WTC11 (cell line): Measurements from ENCODE around the gene EWSR1. TPM values are rescaled to one million over a fixed set of nuclear protein-coding genes. Genes with fewer than 3 reads are reported as not detected.
A peak's percentile ranks its signal among the peaks of the same experiment; 100 is the strongest.

Experiments
- ATAC-seq: fragments of 200-7000 bp; cut with Tn5 transposase; 2 replicates; pipeline ENCODE4 v1.10.0; 2021; ENCODE audit warnings: mild to moderate bottlenecking, moderate library complexity
- CTCF ChIA-PET: fragments of 300-600 bp; sonication (Branson Sonifier 250); formaldehyde crosslinking; loops from one replicate; lab custom pipeline; 2021; ENCODE audit warnings: antibody characterized with exemption; lab: Charles Lee
- POLR2A ChIA-PET: fragments of 350-600 bp; sonication (Branson Sonifier 250); formaldehyde crosslinking; loops from one replicate; lab custom pipeline; 2021; ENCODE audit warnings: antibody characterized with exemption; lab: Charles Lee
- DNase-seq: peaks from one replicate; pipeline ENCODE4 v3.0.0; 2021; ENCODE audit warnings: low spot score
- H3K27ac Mint-ChIP-seq: 2 replicates; pipeline ENCODE4 v1.8.0; 2021; ENCODE audit warnings: mixed read lengths
- H3K27me3 Mint-ChIP-seq: 2 replicates; pipeline ENCODE4 v1.8.0; 2021; ENCODE audit warnings: low read depth, mild to moderate bottlenecking, moderate library complexity, mixed read lengths
- H3K36me3 Mint-ChIP-seq: 2 replicates; pipeline ENCODE4 v1.8.0; 2021; ENCODE audit warnings: mixed read lengths
- H3K4me1 Mint-ChIP-seq: 2 replicates; pipeline ENCODE4 v1.8.0; 2022; ENCODE audit warnings: mixed read lengths
- H3K4me3 Mint-ChIP-seq: 2 replicates; pipeline ENCODE4 v1.8.0; 2021; ENCODE audit warnings: mild to moderate bottlenecking, moderate library complexity, mixed read lengths
- H3K9me3 Mint-ChIP-seq: 2 replicates; pipeline ENCODE4 v1.8.0; 2021; ENCODE audit warnings: mixed read lengths
- ELF4 ChIP-seq: sonication (generic); formaldehyde crosslinking; IDR thresholded peaks from 2 replicates; pipeline ENCODE4 v1.8.1; 2022; ENCODE audit warnings: low read depth, mild to moderate bottlenecking, moderate library complexity, missing genetic modification reagents
- FOXJ3 ChIP-seq: sonication (generic); formaldehyde crosslinking; IDR thresholded peaks from 2 replicates; pipeline ENCODE4 v1.9.0; 2021; ENCODE audit warnings: missing genetic modification reagents, mild to moderate bottlenecking, borderline replicate concordance
- MXD4 ChIP-seq: fragments of 250-450 bp; sonication (Bioruptor Pico); IDR thresholded peaks from 2 replicates; pipeline ENCODE4 v1.8.0; 2021; ENCODE audit warnings: mild to moderate bottlenecking, moderate library complexity, borderline replicate concordance
- NR3C1 ChIP-seq: sonication (generic); formaldehyde crosslinking; conservative IDR thresholded peaks from 2 replicates; pipeline ENCODE4 v1.8.1; 2023; ENCODE audit warnings: low read depth, mild to moderate bottlenecking, missing genetic modification reagents
- PRRX2 ChIP-seq: fragments of 250-450 bp; sonication (Bioruptor Pico); IDR thresholded peaks from 2 replicates; pipeline ENCODE4 v1.8.0; 2021; ENCODE audit warnings: mild to moderate bottlenecking
- SMAD4 ChIP-seq: sonication (generic); formaldehyde crosslinking; IDR thresholded peaks from 2 replicates; pipeline ENCODE4 v1.8.0; 2022; ENCODE audit warnings: mild to moderate bottlenecking, missing genetic modification reagents
- TEAD4 ChIP-seq: sonication (generic); formaldehyde crosslinking; IDR thresholded peaks from 2 replicates; pipeline ENCODE4 v1.8.0; 2022; ENCODE audit warnings: mild to moderate bottlenecking, missing genetic modification reagents
- ZNF317 ChIP-seq: sonication (generic); formaldehyde crosslinking; IDR thresholded peaks from 2 replicates; pipeline ENCODE4 v1.8.1; 2023; ENCODE audit warnings: low read depth, mild to moderate bottlenecking, moderate library complexity, missing genetic modification reagents, borderline replicate concordance
- total RNA-seq: library from RNA; stranded (reverse); gene quantifications from 3 replicates; pipeline ENCODE4 v1.2.3, GENCODE V29; 2021
- TF ChIP-seq, protein P1 (sequence below): sonication (generic); formaldehyde crosslinking; IDR thresholded peaks from 2 replicates; pipeline ENCODE4 v1.8.1; 2023; ENCODE audit warnings: mild to moderate bottlenecking, missing genetic modification reagents
- TF ChIP-seq, protein P2 (sequence below): sonication (generic); formaldehyde crosslinking; IDR thresholded peaks from 2 replicates; pipeline ENCODE4 v1.8.0; 2023; ENCODE audit warnings: mild to moderate bottlenecking, missing genetic modification reagents
- TF ChIP-seq, protein P3 (sequence below): sonication (generic); formaldehyde crosslinking; IDR thresholded peaks from 2 replicates; pipeline ENCODE4 v1.8.0; 2022; ENCODE audit warnings: mild to moderate bottlenecking, missing genetic modification reagents
- TF ChIP-seq, protein P4 (sequence below): sonication (generic); formaldehyde crosslinking; IDR thresholded peaks from 2 replicates; pipeline ENCODE4 v1.8.1; 2023; ENCODE audit warnings: mild to moderate bottlenecking, moderate library complexity, missing genetic modification reagents

EWSR1 gene
- total RNA-seq, 1 experiment from 2014 or later, result 377 TPM

DNA sequence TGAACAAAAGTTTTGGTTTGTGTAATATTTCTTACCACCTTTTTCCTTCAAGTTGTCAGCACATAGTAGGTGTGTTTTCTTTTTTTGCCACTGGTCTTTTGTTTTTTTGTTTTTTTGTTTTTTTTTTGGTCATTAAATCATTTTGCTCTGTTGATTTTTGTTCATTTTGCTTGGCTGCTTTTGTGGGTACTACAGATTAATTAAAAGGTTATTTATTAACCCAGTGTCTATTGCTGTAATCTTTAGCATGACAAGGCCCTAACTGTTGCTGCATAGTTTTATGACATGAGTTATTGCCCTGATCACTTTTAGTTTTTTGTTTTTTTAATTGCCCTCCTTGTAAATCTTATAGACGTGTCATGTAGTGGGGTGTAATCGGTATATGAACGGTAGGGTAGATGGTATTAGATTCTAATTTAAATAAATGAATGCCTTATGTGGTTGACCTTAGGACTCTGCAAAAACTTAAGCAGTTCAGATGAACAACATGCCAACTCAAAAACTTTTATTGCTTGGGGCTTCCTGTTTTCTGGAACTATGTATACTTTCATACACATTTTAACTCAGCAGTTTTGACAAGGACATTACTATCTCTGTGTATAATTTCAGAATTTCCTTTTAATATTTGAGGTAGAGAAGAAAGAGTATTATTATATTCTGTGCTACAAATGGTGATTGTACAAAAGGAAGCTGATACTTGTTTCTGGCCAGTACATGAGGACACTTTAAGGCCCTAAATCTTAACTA, 7.9 kb downstream of the EWSR1 start (continued):
- TF ChIP-seq, protein P1, sequence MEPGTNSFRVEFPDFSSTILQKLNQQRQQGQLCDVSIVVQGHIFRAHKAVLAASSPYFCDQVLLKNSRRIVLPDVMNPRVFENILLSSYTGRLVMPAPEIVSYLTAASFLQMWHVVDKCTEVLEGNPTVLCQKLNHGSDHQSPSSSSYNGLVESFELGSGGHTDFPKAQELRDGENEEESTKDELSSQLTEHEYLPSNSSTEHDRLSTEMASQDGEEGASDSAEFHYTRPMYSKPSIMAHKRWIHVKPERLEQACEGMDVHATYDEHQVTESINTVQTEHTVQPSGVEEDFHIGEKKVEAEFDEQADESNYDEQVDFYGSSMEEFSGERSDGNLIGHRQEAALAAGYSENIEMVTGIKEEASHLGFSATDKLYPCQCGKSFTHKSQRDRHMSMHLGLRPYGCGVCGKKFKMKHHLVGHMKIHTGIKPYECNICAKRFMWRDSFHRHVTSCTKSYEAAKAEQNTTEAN (CRISPR knock-in tag), result no peak

DNA sequence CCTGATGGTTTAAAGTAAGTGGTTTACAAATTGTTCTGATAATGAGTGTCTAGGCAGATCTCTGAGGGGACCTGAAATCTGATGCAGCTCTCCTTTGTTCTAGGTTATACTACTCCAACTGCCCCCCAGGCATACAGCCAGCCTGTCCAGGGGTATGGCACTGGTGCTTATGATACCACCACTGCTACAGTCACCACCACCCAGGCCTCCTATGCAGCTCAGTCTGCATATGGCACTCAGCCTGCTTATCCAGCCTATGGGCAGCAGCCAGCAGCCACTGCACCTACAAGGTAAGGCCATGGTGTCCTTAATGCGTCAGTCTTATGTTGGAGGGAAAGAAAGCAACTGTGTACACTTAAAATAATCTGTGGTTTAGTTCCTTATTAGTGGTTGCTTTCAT, 9.9 kb downstream of the EWSR1 start:
- Mint-ChIP-seq H3K27ac (peak overlapping the region; percentile 61; the same call in 1 of the 2 replicates), H3K36me3 (peaks cover 98% of the 10 kb centered on the region), H3K4me3 (no peak overlapping the region), H3K27me3 (no peaks in the 10 kb centered on the region), H3K9me3 (no peaks in the 10 kb centered on the region), H3K4me1 (peaks cover 4% of the 10 kb centered on the region; the same call in 1 of the 2 replicates)
- TF ChIP-seq TEAD4 (CRISPR knock-in tag), result no peak
- TF ChIP-seq, protein P2, sequence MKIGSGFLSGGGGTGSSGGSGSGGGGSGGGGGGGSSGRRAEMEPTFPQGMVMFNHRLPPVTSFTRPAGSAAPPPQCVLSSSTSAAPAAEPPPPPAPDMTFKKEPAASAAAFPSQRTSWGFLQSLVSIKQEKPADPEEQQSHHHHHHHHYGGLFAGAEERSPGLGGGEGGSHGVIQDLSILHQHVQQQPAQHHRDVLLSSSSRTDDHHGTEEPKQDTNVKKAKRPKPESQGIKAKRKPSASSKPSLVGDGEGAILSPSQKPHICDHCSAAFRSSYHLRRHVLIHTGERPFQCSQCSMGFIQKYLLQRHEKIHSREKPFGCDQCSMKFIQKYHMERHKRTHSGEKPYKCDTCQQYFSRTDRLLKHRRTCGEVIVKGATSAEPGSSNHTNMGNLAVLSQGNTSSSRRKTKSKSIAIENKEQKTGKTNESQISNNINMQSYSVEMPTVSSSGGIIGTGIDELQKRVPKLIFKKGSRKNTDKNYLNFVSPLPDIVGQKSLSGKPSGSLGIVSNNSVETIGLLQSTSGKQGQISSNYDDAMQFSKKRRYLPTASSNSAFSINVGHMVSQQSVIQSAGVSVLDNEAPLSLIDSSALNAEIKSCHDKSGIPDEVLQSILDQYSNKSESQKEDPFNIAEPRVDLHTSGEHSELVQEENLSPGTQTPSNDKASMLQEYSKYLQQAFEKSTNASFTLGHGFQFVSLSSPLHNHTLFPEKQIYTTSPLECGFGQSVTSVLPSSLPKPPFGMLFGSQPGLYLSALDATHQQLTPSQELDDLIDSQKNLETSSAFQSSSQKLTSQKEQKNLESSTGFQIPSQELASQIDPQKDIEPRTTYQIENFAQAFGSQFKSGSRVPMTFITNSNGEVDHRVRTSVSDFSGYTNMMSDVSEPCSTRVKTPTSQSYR (CRISPR knock-in tag), result no peak
- TF ChIP-seq, protein P3, sequence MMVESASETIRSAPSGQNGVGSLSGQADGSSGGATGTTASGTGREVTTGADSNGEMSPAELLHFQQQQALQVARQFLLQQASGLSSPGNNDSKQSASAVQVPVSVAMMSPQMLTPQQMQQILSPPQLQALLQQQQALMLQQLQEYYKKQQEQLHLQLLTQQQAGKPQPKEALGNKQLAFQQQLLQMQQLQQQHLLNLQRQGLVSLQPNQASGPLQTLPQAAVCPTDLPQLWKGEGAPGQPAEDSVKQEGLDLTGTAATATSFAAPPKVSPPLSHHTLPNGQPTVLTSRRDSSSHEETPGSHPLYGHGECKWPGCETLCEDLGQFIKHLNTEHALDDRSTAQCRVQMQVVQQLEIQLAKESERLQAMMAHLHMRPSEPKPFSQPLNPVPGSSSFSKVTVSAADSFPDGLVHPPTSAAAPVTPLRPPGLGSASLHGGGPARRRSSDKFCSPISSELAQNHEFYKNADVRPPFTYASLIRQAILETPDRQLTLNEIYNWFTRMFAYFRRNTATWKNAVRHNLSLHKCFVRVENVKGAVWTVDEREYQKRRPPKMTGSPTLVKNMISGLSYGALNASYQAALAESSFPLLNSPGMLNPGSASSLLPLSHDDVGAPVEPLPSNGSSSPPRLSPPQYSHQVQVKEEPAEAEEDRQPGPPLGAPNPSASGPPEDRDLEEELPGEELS, result no peak
- no peak for TF ChIP-seq MXD4 (CRISPR knock-in tag)
- CTCF ChIA-PET, result no interaction called here
- ATAC-seq (no peak), DNase-seq (no peak)
- POLR2A ChIA-PET, result no interaction called here

DNA sequence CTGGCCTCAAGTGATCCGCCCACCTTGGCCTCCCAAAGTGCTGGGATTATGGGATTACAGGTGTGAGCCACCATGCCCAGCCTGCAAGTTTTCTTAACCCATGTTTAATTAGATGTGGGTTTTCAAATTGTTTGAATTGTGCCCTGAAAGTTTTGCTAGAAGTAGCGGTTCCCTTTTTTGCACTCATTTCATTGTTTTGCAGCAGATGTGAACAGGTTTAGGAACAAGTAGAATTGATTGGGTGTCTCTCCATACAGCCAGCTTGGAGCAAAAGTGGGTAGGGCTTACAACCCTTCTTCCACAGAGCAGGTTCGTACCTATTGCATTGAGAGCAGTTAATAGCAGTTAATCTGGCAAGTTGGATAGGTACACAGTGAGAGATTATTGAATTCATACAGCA, 16.1 kb downstream of the EWSR1 start:
- H3K27ac Mint-ChIP-seq, result peak overlapping the region; percentile 26
- no peak for ATAC-seq
- H3K27me3 Mint-ChIP-seq, result no peaks in the 10 kb centered on the region
- no peaks in the 10 kb centered on the region for H3K4me1 Mint-ChIP-seq
- H3K36me3 Mint-ChIP-seq, result peaks cover 97% of the 10 kb centered on the region
- no peak overlapping the region for H3K4me3 Mint-ChIP-seq
- POLR2A ChIA-PET, result no interaction called here
- no peak for DNase-seq
- TF ChIP-seq PRRX2 (CRISPR knock-in tag) (no peak), ELF4 (CRISPR knock-in tag) (no peak), NR3C1 (CRISPR knock-in tag) (no peak), FOXJ3 (CRISPR knock-in tag) (no peak), SMAD4 (CRISPR knock-in tag) (no peak), ZNF317 (CRISPR knock-in tag) (no peak)
- TF ChIP-seq, protein P4, sequence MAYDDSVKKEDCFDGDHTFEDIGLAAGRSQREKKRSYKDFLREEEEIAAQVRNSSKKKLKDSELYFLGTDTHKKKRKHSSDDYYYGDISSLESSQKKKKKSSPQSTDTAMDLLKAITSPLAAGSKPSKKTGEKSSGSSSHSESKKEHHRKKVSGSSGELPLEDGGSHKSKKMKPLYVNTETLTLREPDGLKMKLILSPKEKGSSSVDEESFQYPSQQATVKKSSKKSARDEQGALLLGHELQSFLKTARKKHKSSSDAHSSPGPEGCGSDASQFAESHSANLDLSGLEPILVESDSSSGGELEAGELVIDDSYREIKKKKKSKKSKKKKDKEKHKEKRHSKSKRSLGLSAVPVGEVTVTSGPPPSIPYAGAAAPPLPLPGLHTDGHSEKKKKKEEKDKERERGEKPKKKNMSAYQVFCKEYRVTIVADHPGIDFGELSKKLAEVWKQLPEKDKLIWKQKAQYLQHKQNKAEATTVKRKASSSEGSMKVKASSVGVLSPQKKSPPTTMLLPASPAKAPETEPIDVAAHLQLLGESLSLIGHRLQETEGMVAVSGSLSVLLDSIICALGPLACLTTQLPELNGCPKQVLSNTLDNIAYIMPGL (CRISPR knock-in tag), result no peak
- H3K9me3 Mint-ChIP-seq, result no peaks in the 10 kb centered on the region
- CTCF ChIA-PET, result no interaction called here
